Measurements from ENCODE around the gene HLA-DRB1.

- no peak for TF ChIP-seq EZH2 (IDR thresholded peaks at IDR 0.05; ENCODE audit: low read depth, unreplicated experiment)
- TF ChIP-seq CTCF (conservative IDR thresholded peaks at IDR 0.05; ENCODE audit: low read depth in 2 of 2), result no peak
- no peak for TF ChIP-seq REST (IDR thresholded peaks at IDR 0.05; ENCODE audit: unreplicated experiment)
- no peak for TF ChIP-seq EZH2phosphoT487 (IDR thresholded peaks at IDR 0.05; ENCODE audit: unreplicated experiment)
- TF ChIP-seq POLR2AphosphoS5 (IDR thresholded peaks at IDR 0.05; ENCODE audit: low read depth), result no peak
- TF ChIP-seq STAT1 (IDR thresholded peaks at IDR 0.05; ENCODE audit: unreplicated experiment), result no peak
- TF ChIP-seq ZNF114 (CRISPR knock-in tag; IDR thresholded peaks at IDR 0.05), result no peak
- TF ChIP-seq CREB1 (CRISPR knock-in tag; IDR thresholded peaks at IDR 0.05; ENCODE audit: low read depth), result no peak
- no peak for TF ChIP-seq NANOG (IDR thresholded peaks at IDR 0.05; ENCODE audit: borderline replicate concordance)
- no peak for TF ChIP-seq JUNB (IDR thresholded peaks at IDR 0.05; ENCODE audit: unreplicated experiment)
- no peak for TF ChIP-seq ZNF462 (CRISPR knock-in tag; IDR thresholded peaks at IDR 0.05)
These were observed 7.4 kb upstream of the HLA-DRB1 start for GRCh38 chr6:32597024-32597423.

Measured in GM23338 (cell line).